SK-N-SH treated with all-trans-retinoic acid at 6 μM for 48 hours (cell line): ENCODE results near the gene KHDRBS1.

Experiments used
- ARNTL ChIP-seq: fragments of 450-650 bp; formaldehyde crosslinking; IDR thresholded peaks from 2 replicates; pipeline ENCODE4 v1.5.0; 2020; ENCODE audit warnings: low read depth, mild to moderate bottlenecking, moderate library complexity, borderline replicate concordance
- CSRNP3 ChIP-seq: fragments of 250-450 bp; sonication (Bioruptor Pico); IDR thresholded peaks from 2 replicates; pipeline ENCODE4 v1.5.1; 2021; ENCODE audit warnings: mild to moderate bottlenecking, moderate library complexity
- PPARA ChIP-seq: fragments of 250-450 bp; sonication (Bioruptor Pico); IDR thresholded peaks from 2 replicates; pipeline ENCODE4 v1.5.0; 2020; ENCODE audit warnings: mild to moderate bottlenecking, borderline replicate concordance
- RARB ChIP-seq: fragments of 250-450 bp; sonication (Bioruptor Pico); IDR thresholded peaks from 2 replicates; pipeline ENCODE4 v1.8.0; 2021; ENCODE audit warnings: mild to moderate bottlenecking, moderate library complexity
- TOX ChIP-seq: fragments of 250-450 bp; sonication (Bioruptor Pico); IDR thresholded peaks from 2 replicates; pipeline ENCODE4 v1.8.0; 2021; ENCODE audit warnings: mild to moderate bottlenecking, moderate library complexity, borderline replicate concordance
- TSHZ2 ChIP-seq: fragments of 250-450 bp; sonication (Bioruptor Pico); IDR thresholded peaks from 2 replicates; pipeline ENCODE4 v1.5.0; 2020; ENCODE audit warnings: mild to moderate bottlenecking, moderate library complexity
- ZNF8 ChIP-seq: fragments of 450-650 bp; formaldehyde crosslinking; IDR thresholded peaks from 2 replicates; pipeline ENCODE4 v1.5.0; 2020; ENCODE audit warnings: mild to moderate bottlenecking, moderate library complexity
- TF ChIP-seq, protein P1 (sequence below): fragments of 250-450 bp; sonication (Bioruptor Pico); IDR thresholded peaks from 2 replicates; pipeline ENCODE4 v1.8.0; 2020; ENCODE audit warnings: mild to moderate bottlenecking, moderate library complexity, borderline replicate concordance

DNA sequence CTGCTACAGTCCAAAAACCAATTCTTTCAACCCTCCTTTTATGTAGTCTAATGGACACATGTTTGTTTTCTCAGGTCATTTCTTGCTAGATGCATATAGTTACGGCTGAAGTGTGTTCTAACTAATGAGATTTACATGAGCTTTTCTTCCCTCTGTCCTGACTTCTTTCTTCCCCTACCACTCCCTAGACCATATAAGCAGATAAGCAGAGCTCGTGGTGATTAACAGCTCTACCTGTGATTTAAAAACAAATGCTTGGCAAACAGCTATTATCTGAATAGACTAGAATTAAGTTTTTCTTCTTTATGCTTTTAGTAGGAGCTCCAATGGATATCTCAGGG is 18.6 kb downstream of the KHDRBS1 start:
- no peak for TF ChIP-seq TSHZ2 (CRISPR knock-in tag)
- no peak for TF ChIP-seq CSRNP3 (CRISPR knock-in tag)
- TF ChIP-seq, protein P1, sequence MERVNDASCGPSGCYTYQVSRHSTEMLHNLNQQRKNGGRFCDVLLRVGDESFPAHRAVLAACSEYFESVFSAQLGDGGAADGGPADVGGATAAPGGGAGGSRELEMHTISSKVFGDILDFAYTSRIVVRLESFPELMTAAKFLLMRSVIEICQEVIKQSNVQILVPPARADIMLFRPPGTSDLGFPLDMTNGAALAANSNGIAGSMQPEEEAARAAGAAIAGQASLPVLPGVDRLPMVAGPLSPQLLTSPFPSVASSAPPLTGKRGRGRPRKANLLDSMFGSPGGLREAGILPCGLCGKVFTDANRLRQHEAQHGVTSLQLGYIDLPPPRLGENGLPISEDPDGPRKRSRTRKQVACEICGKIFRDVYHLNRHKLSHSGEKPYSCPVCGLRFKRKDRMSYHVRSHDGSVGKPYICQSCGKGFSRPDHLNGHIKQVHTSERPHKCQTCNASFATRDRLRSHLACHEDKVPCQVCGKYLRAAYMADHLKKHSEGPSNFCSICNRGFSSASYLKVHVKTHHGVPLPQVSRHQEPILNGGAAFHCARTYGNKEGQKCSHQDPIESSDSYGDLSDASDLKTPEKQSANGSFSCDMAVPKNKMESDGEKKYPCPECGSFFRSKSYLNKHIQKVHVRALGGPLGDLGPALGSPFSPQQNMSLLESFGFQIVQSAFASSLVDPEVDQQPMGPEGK: no peak
- TF ChIP-seq TOX: no peak
- no peak for TF ChIP-seq PPARA
- TF ChIP-seq ZNF8 (CRISPR knock-in tag): no peak
- no peak for TF ChIP-seq RARB
- no peak for TF ChIP-seq ARNTL (CRISPR knock-in tag)
